ENCODE measurements around the gene KRTAP4-6. TPM values are rescaled to one million over a fixed set of nuclear protein-coding genes. Genes with fewer than 3 reads are reported as not detected.
"Not testable (repeated sequence)": the region's sequence is repeated elsewhere in the genome, so short reads cannot be mapped to it uniquely, and the experiment has no call there.

The KRTAP4-6 gene
- total RNA-seq, 1 donor from 2014 or later = not detected

- Histone ChIP-seq H3K27me3 (ENCODE audit: control insufficient read depth, insufficient read depth, low read length) (no peaks in the 10 kb centered on the region), H3K4me3 (ENCODE audit: low read depth, low read length) (no peak overlapping the region), H3K36me3 (ENCODE audit: control insufficient read depth, insufficient read depth, low read length) (no peaks in the 10 kb centered on the region)
- no peak for TF ChIP-seq CTCF (IDR thresholded peaks at IDR 0.05; ENCODE audit: insufficient read depth, low read length, poor library complexity, severe bottlenecking)
- DNase-seq (ENCODE audit: low read depth) = no peak
These were observed 24.0 kb downstream of the KRTAP4-6 start for GRCh38 chr17:41116297-41116696.

GRCh38 chr17:41111151-41111885, 29.0 kb downstream of the KRTAP4-6 start:
- no peaks in the 10 kb centered on the region for H3K27me3 ChIP-seq (ENCODE audit: control insufficient read depth, insufficient read depth, low read length)
- TF ChIP-seq CTCF (IDR thresholded peaks at IDR 0.05; ENCODE audit: insufficient read depth, low read length, poor library complexity, severe bottlenecking) = no peak
- no peak for DNase-seq (ENCODE audit: low read depth)
- H3K36me3 ChIP-seq (ENCODE audit: control insufficient read depth, insufficient read depth, low read length) = no peaks in the 10 kb centered on the region
- H3K4me3 ChIP-seq (ENCODE audit: low read depth, low read length) = no peak overlapping the region

- not testable (repeated sequence) for H3K27me3 ChIP-seq (ENCODE audit: control insufficient read depth, insufficient read depth, low read length); H3K36me3 ChIP-seq (ENCODE audit: control insufficient read depth, insufficient read depth, low read length); DNase-seq (ENCODE audit: low read depth); H3K4me3 ChIP-seq (ENCODE audit: low read depth, low read length)
These were observed 31.5 kb downstream of the KRTAP4-6 start for GRCh38 chr17:41108728-41109386.

GRCh38 chr17:41107941-41108450, 32.3 kb downstream of the KRTAP4-6 start:
- TF ChIP-seq CTCF (IDR thresholded peaks at IDR 0.05; ENCODE audit: insufficient read depth, low read length, poor library complexity, severe bottlenecking) = no peak
- H3K36me3 ChIP-seq (ENCODE audit: control insufficient read depth, insufficient read depth, low read length) = no peaks in the 10 kb centered on the region
- DNase-seq (ENCODE audit: low read depth) = no peak
- no peak overlapping the region for H3K4me3 ChIP-seq (ENCODE audit: low read depth, low read length)
- H3K27me3 ChIP-seq (ENCODE audit: control insufficient read depth, insufficient read depth, low read length) = no peaks in the 10 kb centered on the region

GRCh38 chr17:41105347-41105746, 35.0 kb downstream of the KRTAP4-6 start, which contains the start of gene KRTAP4-9:
TSS of gene KRTAP4-9 (plus strand) at chr17:41105389. CDS start at chr17:41105389, 0 bp downstream.
- not testable (repeated sequence) for H3K27me3 ChIP-seq (ENCODE audit: control insufficient read depth, insufficient read depth, low read length); H3K4me3 ChIP-seq (ENCODE audit: low read depth, low read length); H3K36me3 ChIP-seq (ENCODE audit: control insufficient read depth, insufficient read depth, low read length); DNase-seq (ENCODE audit: low read depth)

GRCh38 chr17:41104386-41105038, 35.8 kb downstream of the KRTAP4-6 start:
- not testable (repeated sequence) for H3K4me3 ChIP-seq (ENCODE audit: low read depth, low read length); H3K36me3 ChIP-seq (ENCODE audit: control insufficient read depth, insufficient read depth, low read length); H3K27me3 ChIP-seq (ENCODE audit: control insufficient read depth, insufficient read depth, low read length)
- DNase-seq (ENCODE audit: low read depth) = peak; percentile 29

GRCh38 chr17:41103896-41104295, 36.4 kb downstream of the KRTAP4-6 start:
- H3K36me3 ChIP-seq (ENCODE audit: control insufficient read depth, insufficient read depth, low read length) = no peaks in the 10 kb centered on the region
- H3K27me3 ChIP-seq (ENCODE audit: control insufficient read depth, insufficient read depth, low read length) = no peaks in the 10 kb centered on the region
- no peak for TF ChIP-seq CTCF (IDR thresholded peaks at IDR 0.05; ENCODE audit: insufficient read depth, low read length, poor library complexity, severe bottlenecking)
- no peak for DNase-seq (ENCODE audit: low read depth)
- H3K4me3 ChIP-seq (ENCODE audit: low read depth, low read length) = no peak overlapping the region
